CD4-positive, alpha-beta T cell treated with Interleukin-12 subunit alpha and Interleukin-12 subunit beta, for 1 hour (primary cell): ENCODE results near the gene CCDC196.
A peak's percentile ranks its signal among the peaks of the same experiment; 100 is the strongest.

ENCODE experiments used
- DNase-seq: peaks from one replicate; pipeline ENCODE4 v3.0.0-alpha.2; 2020

CCDC196 gene, protein sequence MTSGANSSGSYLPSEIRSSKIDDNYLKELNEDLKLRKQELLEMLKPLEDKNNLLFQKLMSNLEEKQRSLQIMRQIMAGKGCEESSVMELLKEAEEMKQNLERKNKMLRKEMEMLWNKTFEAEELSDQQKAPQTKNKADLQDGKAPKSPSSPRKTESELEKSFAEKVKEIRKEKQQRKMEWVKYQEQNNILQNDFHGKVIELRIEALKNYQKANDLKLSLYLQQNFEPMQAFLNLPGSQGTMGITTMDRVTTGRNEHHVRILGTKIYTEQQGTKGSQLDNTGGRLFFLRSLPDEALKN

GRCh38 chr14:66485910-66486421, at the start of gene CCDC196:
CCDC196 (plus strand) TSS chr14:66486371; CDS start chr14:66486503, 132 bp downstream.
- no peak for DNase-seq

DNA sequence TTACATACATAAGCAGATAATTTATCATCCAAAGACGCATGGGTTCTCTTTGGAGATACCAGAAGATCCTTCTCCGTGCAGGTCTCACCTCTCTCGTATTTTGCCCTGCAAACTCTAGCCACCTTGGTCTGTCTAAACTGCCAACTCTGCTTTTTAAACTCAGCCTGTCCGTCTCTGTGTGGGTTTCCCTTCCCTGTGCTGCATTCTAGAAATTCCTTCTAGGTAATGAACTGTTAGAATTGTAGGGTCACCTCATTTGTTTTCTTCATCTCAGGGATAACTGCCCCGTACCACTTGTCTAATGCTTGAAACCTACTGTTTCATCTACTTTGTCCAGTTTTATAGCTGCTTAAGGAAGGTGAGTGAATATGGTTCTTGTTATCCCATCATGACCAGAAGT, 45.4 kb upstream of the CCDC196 start:
- DNase-seq: no peak

GRCh38 chr14:66442953-66443571, 43.1 kb upstream of the CCDC196 start:
- DNase-seq: no peak

DNA sequence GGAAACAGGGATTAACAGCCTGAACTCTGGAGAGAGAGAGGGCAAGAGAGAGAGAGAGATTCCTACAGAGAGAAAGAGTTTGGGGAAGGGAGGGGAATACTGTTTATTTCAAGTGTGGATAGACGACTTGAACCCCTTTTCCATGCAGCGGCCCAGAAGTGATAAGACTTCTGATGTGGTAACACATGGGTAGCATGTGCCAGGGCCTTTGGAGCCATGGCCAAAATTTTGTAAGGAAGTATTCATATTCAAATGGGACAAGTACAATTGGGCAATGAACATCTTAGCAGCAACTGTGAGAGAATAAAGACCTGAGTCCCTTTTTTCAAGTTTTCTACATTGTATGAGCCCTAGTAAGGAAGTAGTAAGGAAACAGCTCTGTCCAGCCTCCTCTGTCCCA, 42.4 kb upstream of the CCDC196 start:
- DNase-seq: no peak

DNA sequence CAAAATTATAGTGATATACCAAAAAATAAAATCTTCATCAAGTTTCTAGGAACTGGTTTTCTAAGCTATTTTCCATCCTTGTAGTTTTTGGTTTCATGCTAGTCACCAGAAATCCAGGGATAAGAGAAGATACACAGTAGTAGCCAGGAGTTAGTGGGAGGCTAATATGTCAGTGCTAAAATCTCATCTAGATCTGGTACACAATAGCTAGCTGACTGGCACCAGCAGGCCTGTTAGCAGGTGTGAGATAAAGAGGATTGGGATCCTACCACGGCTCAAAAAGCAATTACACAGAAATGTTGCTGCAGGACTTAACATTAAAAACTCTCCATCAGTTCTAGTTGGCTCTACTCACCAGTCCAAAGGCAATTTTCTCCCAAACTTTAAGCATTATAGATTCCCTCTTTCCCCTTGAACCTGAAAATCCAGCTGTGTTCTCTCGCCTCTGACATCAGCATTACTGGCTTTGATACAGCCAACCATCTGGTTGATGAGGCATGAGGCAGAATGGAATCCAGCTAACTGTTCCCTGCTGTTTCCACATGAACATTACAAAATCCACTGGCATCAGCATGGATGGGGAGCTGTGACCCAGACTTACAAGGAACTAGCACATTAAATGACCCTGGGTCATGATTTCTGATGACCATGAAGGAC, 41.8 kb upstream of the CCDC196 start:
- DNase-seq: no peak

- no peak for DNase-seq
Measured at GRCh38 chr14:66445936-66446335, 40.2 kb upstream of the CCDC196 start.

- DNase-seq: no peak
Measured at GRCh38 chr14:66453469-66453868, 32.7 kb upstream of the CCDC196 start.

DNA sequence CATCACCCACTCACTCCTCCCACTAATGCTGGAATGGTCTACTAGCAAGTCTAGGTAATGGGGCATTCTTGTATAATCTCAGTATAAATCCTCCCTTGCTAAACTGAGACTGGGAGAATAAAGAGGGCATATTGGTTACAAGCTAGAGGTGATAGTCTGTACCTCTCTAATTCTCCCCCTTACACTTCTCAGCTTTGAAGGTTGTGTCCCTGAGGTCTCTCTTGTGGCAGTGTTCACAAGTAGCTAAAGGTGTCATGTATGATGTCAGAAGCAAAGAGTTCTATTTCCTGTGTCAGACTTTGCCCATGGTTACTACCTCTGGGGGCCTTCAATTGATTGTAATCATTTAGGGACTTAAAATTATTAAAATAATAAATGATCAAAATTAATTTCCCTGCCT, 26.6 kb upstream of the CCDC196 start:
- DNase-seq: peak; percentile 0

DNA sequence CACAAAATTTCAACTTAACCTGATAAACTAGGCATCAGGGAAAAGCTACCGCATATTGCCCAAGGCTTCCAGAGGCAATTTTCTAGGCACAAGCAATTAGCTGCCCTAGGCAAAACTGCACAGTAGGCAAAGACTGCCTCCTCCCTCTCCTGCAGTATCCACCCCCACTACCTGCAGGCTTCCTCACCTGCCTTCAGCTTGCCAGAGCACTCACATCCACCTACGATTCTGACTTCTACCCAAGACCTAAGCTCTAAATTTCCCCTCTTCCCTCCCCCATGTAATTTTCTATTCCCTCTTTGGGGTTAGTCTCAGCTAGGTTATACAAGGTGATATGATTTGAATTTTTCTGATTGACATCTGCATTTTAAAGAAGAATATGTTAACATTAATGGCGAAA, 21.9 kb upstream of the CCDC196 start:
- DNase-seq: no peak

DNA sequence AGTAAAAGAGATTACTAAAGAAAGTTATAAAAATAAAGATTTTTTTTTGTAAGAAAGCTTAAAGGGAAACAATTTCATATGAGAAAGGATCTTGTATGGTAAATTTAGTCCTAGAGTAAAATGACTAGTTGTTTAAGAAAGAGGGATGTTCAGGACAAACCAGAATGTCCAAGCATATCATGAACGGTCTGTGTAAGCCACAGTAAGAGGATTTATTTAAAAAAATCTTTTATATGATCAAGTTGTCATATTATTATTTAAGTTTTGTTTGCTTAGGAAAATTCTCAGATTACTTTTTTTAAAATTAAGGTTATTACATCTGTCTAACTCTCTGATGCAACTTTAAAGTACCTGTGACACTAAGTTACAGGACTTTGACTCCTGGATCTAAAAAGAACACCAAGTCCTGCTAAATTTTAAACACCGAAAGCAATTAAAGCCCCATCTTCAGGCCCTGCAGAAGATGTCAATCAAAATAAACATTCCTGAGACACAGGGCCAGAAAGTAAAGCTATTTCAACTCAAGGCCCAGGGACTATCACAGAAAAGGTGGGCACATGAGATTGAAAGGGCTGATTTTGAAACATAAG, 17.3 kb upstream of the CCDC196 start:
- no peak for DNase-seq

GRCh38 chr14:66471584-66471983, 14.6 kb upstream of the CCDC196 start:
- no peak for DNase-seq

DNA sequence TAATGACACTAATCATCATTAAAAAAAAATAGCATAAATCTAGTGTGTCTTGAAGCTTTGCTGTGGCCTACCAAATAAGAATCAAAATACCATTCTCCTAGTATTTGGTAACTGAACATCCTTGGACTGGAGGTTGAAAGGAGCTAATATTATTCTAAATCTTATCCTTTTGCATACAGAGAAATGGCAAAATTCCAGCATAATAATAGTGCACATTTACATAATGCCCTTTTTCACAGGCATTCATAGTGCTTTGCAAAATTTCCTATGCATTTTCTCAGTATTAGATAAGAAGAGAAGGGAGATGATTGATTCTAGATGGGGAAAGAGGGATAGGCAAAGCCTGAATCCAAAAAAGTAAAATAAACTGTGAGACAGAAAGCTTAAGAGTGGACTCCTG, 13.9 kb upstream of the CCDC196 start:
- no peak for DNase-seq

DNA sequence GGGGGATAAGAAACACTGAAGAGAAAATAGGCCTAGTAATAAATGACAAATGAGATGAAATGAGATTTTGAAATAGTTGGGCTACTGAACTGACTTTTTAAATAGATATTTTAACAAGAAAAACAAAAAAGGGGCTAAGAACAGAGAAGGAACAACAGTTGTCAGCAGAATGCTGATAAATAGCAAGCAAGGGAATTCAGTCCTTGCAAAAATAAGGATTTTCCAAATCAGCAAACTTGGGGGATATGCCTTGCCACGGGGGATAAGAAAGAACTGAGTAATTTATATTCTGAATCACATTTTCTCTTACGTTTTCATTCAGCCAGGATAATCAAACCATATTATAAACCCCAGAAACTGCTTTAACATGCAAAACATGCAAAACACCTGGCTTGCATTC, 12.9 kb upstream of the CCDC196 start:
- DNase-seq: no peak

DNA sequence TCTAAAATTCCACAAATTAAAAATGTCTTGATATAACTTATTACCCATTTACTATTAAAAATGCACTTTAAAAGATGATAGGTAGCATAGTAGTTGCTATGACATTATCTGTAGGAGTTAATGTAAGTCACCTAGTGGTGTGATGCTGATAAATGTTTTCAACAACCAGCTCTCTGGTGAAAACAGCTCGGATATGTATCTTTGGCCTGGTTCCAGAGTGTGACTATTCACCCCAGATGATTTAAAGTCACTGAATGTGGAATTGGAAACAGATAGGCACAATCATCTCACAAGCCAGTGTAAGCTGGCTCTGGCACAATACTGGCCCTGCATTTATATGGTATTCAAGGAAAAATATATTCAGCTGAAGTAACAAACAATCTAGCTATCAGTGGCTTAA, 9.2 kb upstream of the CCDC196 start:
- DNase-seq: no peak

GRCh38 chr14:66477567-66477966, 8.6 kb upstream of the CCDC196 start:
- DNase-seq: no peak

DNA sequence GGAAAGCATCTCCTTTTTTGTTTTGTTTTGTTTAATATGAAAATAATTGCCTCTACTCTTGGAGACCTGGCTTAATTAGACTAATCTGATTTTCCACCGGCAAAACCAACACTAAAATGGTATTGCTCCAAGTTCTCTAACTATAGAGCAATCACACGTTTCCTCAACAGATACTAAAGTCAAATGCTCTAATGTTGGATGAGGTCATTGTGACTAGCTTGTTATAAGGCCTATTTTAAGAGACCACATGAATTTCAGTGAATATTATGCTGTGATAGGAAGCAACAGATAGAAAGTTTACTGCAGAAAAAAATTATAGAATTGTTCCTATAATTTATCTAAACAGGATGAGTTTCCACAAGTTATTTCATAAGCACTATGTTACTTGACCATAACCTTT, 3.3 kb upstream of the CCDC196 start:
- DNase-seq: no peak

GRCh38 chr14:66483322-66483721, 2.8 kb upstream of the CCDC196 start:
- DNase-seq: no peak

- no peak for DNase-seq
Measured at GRCh38 chr14:66485029-66485428, 1.1 kb upstream of the CCDC196 start.

DNA sequence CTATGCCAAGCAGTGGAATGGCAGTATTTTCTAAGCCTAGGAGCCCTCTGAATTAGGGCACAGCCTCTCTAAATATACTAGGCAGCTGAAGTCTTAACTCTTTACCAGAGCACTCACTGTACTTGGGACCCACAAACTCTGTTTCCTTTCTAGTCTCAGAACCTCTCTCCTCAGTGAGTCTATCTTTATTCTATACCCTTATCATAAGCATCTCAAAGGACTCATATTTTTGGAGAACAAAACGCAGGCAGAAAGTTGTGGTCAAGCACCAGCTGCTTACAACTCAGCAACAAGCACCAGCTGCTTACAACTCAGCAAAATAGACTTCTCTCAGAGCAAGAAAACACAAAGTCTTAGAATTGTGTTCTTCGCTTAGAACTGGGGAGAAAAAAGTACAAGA, 993 bp downstream of the CCDC196 start:
- no peak for DNase-seq

- no peak for DNase-seq
Measured at GRCh38 chr14:66490143-66491111, 4.3 kb downstream of the CCDC196 start.

DNA sequence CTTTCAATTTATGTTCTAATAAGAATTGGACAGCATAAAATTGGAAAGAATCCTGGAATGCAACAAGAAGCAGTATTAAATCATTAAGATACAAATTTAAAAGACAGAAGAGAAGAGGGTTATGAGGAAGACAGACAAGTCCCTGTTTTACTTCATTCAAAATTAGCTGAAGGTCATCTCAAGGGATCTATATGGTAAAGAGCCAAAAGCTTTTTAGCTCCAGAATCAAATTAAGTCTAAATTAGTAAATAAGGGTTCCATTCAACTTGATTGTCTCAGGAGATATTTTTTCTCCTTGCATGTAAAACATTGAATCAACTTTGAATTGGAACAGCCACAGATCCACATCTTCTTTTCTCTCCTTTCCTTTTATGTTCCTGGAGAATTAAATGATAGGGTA, 7.6 kb downstream of the CCDC196 start:
- DNase-seq: no peak
